HuH-7.5 (cell line): Measurements from ENCODE around the gene RAB10.
"Not testable (repeated sequence)": the region's sequence is repeated elsewhere in the genome, so short reads cannot be mapped to it uniquely, and the experiment has no call there.

ENCODE experiments used
- DNase-seq: peaks from one replicate; pipeline ENCODE4 v3.0.0; 2011; ENCODE audit warnings: low spot score

The RAB10 gene

DNA sequence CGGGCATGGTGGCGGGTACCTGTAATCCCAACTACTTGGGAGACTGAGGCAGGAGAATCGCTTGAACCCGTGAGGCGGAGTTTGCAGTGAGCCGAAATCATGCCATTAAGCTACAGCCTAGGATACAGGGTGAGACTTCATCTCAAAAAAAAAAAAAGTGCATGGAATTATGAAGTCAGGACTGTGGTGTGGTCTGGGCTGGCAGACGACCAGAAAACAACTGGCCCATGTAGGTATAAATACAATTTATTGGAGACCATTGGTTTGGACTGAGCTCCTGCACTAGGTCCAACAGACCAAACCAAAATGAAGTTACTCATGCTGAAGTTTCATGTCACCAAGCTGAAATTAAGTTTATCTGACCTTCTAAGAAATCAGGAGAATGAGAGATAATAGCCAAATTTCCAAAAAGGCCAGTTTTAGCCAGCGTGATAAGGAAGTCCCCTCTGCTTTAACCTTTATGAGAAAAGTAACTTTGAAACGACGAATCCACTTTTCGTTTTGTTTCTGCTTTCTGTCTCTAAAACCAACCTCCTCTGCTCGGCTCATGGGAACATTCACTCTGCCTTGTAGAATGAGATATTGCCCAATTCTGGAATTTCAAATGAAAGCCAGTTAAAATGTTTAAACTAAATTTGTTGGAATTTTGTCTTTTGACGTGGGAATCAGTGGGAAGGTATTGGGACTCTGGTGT lies 17.7 kb upstream of the RAB10 start:
- no peak for DNase-seq

DNA sequence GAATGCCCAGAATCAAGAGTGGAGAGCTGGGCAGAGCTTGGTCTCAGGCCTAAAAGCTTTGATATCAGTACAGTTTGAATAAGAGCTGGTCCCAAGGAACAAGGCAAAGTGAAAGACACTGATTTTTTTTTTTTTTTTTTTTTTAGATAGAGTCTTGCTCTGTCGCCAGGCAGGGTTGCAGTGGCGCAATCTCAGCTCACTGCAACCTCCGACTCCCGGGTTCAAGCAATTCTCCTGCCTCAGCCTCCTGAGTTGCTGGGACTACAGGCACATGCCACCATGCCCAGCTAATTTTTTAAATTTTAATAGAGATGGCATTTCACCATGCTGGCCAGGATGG lies 17.2 kb upstream of the RAB10 start:
- not testable (repeated sequence) for DNase-seq

- DNase-seq, result no peak
These were observed 16.3 kb upstream of the RAB10 start for GRCh38 chr2:26017464-26018183.

DNA sequence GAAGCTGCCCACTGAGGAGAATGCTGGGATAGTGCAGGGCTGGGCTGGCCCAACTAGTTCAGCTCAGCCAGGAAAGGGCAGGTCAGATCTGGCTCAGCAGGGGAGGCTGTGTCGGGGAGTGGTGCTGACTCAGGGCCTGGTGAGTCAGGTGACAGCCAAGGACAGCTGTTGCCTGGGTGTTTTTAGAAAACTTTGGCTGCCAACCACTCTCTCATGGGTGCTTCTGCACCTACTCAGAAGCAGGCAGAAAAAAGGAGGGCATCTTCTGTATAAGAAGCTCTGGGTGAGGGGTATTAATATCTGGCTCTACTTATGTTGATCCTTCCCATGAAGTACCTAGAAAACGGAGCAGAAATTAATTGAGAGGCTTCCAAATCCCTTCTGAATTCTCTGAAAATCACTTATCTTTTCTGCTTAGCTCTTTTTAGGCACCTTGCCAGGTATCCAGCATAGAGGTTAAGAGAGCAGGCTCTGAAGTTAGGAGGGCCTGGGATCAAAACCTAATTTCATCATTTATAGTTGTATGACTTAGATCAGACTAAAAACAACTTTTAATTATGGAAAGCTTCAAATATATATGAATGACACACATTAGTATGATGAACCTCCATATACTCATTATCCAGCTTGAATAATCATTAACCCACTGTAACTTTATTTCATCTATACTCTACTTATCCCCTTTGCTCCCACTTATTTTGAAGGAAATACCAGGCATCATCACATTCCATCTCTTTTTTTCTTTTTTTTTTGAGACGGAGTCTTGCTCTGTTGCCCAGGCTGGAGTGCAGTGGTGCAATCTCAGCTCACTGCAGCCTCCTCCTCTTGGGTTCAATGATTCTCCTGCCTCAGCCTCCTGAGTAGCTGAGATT lies 15.5 kb upstream of the RAB10 start:
- DNase-seq, result peak; percentile 38

DNA sequence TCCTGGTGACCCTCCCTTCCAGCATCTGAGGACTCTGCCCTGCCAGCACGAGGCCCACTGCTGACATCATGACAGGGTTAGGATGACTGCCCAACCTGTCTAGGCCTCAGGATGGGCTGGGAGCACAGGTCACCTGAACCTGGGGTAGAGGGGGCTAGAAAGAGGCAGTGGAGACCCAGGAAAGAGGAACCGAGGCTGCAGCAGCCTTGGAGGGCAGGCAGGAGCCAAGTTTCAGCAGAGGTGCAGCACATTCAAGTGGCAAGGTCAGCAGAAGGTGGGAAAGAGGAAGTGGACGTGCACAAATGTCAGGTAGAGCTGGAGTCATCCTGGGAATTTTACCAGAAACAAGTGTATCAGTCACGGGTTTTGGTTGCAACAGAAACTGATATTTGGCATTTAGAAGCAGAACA lies 13.6 kb upstream of the RAB10 start:
- no peak for DNase-seq

GRCh38 chr2:26024260-26024659 lies 9.6 kb upstream of the RAB10 start:
- DNase-seq, result no peak

DNA sequence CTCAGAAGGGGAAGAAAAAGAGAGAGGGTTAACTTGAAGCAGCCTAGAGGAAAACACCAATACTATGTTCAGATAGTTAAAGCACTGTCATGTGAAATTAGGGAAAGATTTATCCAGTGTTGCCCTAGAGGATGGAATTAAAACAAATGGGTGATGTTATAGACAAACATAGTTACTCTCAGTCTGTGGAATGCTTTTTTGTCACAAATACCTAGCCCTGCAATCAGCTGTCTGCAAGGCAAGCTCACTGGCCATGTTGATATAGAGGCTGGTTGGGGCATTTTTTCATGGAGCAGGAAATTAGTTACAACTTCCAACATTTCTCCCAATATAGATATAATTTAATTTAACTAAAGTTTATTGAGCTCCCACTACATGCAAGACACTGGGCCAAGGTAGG lies 8.4 kb upstream of the RAB10 start:
- no peak for DNase-seq

- DNase-seq, result not testable (repeated sequence)
These were observed 5.8 kb upstream of the RAB10 start for GRCh38 chr2:26028083-26028482.

GRCh38 chr2:26032586-26033269 lies 1.2 kb upstream of the RAB10 start:
- not testable (repeated sequence) for DNase-seq

GRCh38 chr2:26033270-26033817 lies 540 bp upstream of the RAB10 start:
- peak; percentile 41 for DNase-seq

- DNase-seq, result no peak
These were observed 731 bp downstream of the RAB10 start for GRCh38 chr2:26034637-26034992.

- no peak for DNase-seq
These were observed 1.3 kb downstream of the RAB10 start for GRCh38 chr2:26035090-26035743.

- DNase-seq, result no peak
These were observed 5.9 kb downstream of the RAB10 start for GRCh38 chr2:26039603-26040323.

- DNase-seq, result no peak
These were observed 9.2 kb downstream of the RAB10 start for GRCh38 chr2:26043109-26043508.

GRCh38 chr2:26043862-26044696 lies 10.2 kb downstream of the RAB10 start:
- no peak for DNase-seq

GRCh38 chr2:26048791-26049190 lies 14.9 kb downstream of the RAB10 start:
- DNase-seq, result no peak

DNA sequence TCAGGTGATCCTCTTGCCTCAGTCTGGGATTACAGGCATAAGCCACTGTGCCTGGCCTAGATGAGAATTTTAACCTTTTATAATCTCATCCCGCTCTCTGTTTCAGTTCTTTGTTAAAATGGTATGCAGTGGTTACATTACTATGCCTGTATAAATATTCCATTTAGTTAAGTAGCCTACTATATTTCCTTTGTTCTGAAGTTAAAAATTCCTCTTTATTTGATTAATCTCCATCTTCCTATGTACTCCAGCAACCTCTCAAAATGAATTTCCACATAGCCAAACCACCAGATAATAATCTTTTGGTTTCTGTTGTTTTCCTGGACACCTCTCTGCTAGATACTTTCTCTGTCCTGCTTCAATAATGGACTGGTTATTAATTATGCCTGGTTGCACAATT lies 15.8 kb downstream of the RAB10 start:
- no peak for DNase-seq

- DNase-seq, result no peak
These were observed 18.9 kb downstream of the RAB10 start for GRCh38 chr2:26052740-26053139.

DNA sequence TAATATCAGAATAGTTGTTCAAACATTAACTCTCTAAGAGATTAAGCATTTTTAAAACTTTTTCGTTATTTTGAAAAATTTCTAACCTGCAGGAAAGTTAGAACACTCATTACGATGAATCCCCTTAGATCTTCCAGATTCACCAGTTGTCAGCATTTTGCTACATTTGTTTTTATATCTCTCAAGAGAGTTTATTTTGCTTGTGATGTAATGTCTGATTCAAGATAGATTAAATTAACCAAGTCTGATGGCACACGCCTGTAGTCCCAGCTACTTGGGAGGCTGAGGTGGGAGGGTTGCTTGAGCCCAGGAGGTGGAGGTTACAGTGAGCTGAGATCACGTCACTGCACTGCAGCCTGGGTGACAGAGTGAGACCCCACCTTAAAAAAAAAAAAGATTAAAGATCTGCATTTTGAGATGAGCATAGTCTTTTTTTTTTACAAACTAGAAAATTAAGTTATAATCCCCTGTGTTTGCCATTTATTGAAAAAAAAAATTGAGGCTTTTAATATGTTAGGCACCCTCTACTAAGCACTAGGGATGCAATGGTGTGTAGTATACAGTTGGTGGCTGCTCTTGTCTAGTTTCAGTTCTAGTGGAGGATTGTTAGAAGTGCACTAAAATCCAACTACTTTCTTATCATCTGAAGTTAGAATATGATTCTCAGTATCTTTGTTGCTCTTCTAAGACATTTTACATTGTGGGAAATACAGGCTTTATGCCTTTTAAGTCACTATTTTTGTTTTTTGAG lies 20.9 kb downstream of the RAB10 start:
- no peak for DNase-seq
